A549 (cell line): ENCODE results near the gene PLA2G1B. TPM values are rescaled to one million over a fixed set of nuclear protein-coding genes. Genes with fewer than 3 reads are reported as not detected.

ENCODE experiments used
- ATAC-seq, 2 experiments: fragments of 200-7000 bp in 1 of 2; fragments of >200 bp in 1 of 2; cut with Nextera tagmentation in 1 of 2; cut with Tn5 transposase in 1 of 2; 3 replicates each; pipeline versions ENCODE4 v1.8.0 to v1.9.1; 2018 to 2020; ENCODE audit warnings: mild to moderate bottlenecking in 1 of 2, moderate library complexity in 1 of 2
- CTCF ChIA-PET: fragments of 300-600 bp; sonication (Branson Sonifier 250); formaldehyde crosslinking; extraction: SDS; loops from one replicate; lab custom pipeline; 2021; ENCODE audit warnings: antibody characterized with exemption, inconsistent platforms; lab: Yijun Ruan, JAX
- POLR2A ChIA-PET: fragments of 350-600 bp; formaldehyde crosslinking; extraction: SDS; loops from one replicate; lab custom pipeline; 2021; ENCODE audit warnings: antibody characterized with exemption, inconsistent platforms; lab: Yijun Ruan, JAX
- DNase-seq, 2 experiments: peaks; one replicate each; pipeline versions ENCODE4 v3.0.0 to v3.0.0-alpha.2; 2011 to 2016; ENCODE audit warnings: low read depth in 1 of 2, low spot score in 1 of 2
- FAIRE-seq: peaks from 2 replicates; lab custom pipeline; 2011; peaks lifted over from hg19 to GRCh38; lab: Jason Lieb, UNC
- H3K27ac ChIP-seq, 2 experiments: fragments of >200 bp; sonication (Bioruptor Twin); formaldehyde crosslinking; 3 replicates each; pipeline ENCODE4 v1.5.1; 2016 to 2017
- H3K4me1 ChIP-seq: fragments of >200 bp; sonication (Bioruptor Twin); formaldehyde crosslinking; 3 replicates; pipeline ENCODE4 v1.6.1; 2016
- H3K4me2 ChIP-seq: fragments of >200 bp; sonication (Bioruptor Twin); formaldehyde crosslinking; 3 replicates; pipeline ENCODE4 v1.6.1; 2016
- H3K4me3 ChIP-seq: fragments of >200 bp; sonication (Bioruptor Twin); formaldehyde crosslinking; 3 replicates; pipeline ENCODE4 v1.5.1; 2016
- H3K9me3 ChIP-seq: fragments of >200 bp; sonication (Bioruptor Twin); formaldehyde crosslinking; 3 replicates; pipeline ENCODE4 v1.6.1; 2016
- CBX2 ChIP-seq: fragments of 200-600 bp; sonication (generic); IDR thresholded peaks from 2 replicates; pipeline ENCODE4 v1.6.1; 2016; ENCODE audit warnings: low read depth, mild to moderate bottlenecking, borderline replicate concordance
- CEBPB ChIP-seq, 2 experiments: fragments of >200 bp in 1 of 2; sonication (Bioruptor Twin) in 1 of 2; formaldehyde crosslinking in 1 of 2; IDR thresholded peaks; 2 replicates each; pipeline ENCODE4 v1.6.1; 2012 to 2016
- CHD4 ChIP-seq: fragments of 200-600 bp; sonication (generic); IDR thresholded peaks from 2 replicates; pipeline ENCODE4 v1.6.1; 2016; ENCODE audit warnings: antibody characterized with exemption, mild to moderate bottlenecking, borderline replicate concordance
- EP300 ChIP-seq, 2 experiments: fragments of >200 bp; sonication (Bioruptor Twin); formaldehyde crosslinking; IDR thresholded peaks; 2 replicates in 1 of 2; 3 replicates in 1 of 2; pipeline ENCODE4 v1.6.1; 2016 to 2017
- GATA3 ChIP-seq: IDR thresholded peaks from 2 replicates; pipeline ENCODE4 v1.6.1; 2012; ENCODE audit warnings: borderline replicate concordance
- HDAC2 ChIP-seq: fragments of 200-600 bp; sonication (generic); IDR thresholded peaks from 2 replicates; pipeline ENCODE4 v1.6.1; 2016
- HOXA7 ChIP-seq: fragments of 250-450 bp; sonication (Bioruptor Pico); IDR thresholded peaks from 2 replicates; pipeline ENCODE4 v1.5.0; 2020; ENCODE audit warnings: mild to moderate bottlenecking, moderate library complexity
- JUNB ChIP-seq: fragments of >200 bp; sonication (Bioruptor Twin); formaldehyde crosslinking; IDR thresholded peaks from 2 replicates; pipeline ENCODE4 v1.6.1; 2016
- KDM1A ChIP-seq: fragments of 200-600 bp; sonication (generic); IDR thresholded peaks from 2 replicates; pipeline ENCODE4 v1.6.1; 2016; ENCODE audit warnings: low read depth, mild to moderate bottlenecking
- MAFK ChIP-seq: fragments of 450-650 bp; IDR thresholded peaks from 2 replicates; pipeline ENCODE4 v1.6.1; 2014; ENCODE audit not compliant: partially characterized antibody
- MAZ ChIP-seq: fragments of 150-350 bp; IDR thresholded peaks from 2 replicates; pipeline ENCODE4 v1.6.1; 2014; ENCODE audit warnings: antibody characterized with exemption, low read depth, low read length, borderline replicate concordance
- MYC ChIP-seq: IDR thresholded peaks from 2 replicates; pipeline ENCODE4 v1.6.1; 2012; ENCODE audit warnings: mild to moderate bottlenecking, inconsistent platforms, low read length, improper control_type of control experiment, borderline replicate concordance
- NFE2L2 ChIP-seq: fragments of 150-350 bp; conservative IDR thresholded peaks from 2 replicates; pipeline ENCODE4 v1.6.1; 2014; ENCODE audit warnings: low read length
- NR3C1 ChIP-seq: fragments of >200 bp; sonication (Bioruptor Twin); formaldehyde crosslinking; IDR thresholded peaks from 3 replicates; pipeline ENCODE4 v1.6.1; 2017
- RAD21 ChIP-seq, 2 experiments: fragments of >200 bp in 1 of 2; sonication (Bioruptor Twin) in 1 of 2; formaldehyde crosslinking in 1 of 2; IDR thresholded peaks in 1 of 2; conservative IDR thresholded peaks in 1 of 2; 2 replicates in 1 of 2; 3 replicates in 1 of 2; pipeline ENCODE4 v1.6.1; 2012 to 2018; ENCODE audit warnings: inconsistent platforms in 1 of 2
- RARB ChIP-seq: fragments of 250-450 bp; sonication (Bioruptor Pico); IDR thresholded peaks from 2 replicates; pipeline ENCODE4 v1.8.0; 2021; ENCODE audit warnings: mild to moderate bottlenecking, moderate library complexity
- RCOR1 ChIP-seq: fragments of 150-350 bp; IDR thresholded peaks from 2 replicates; pipeline ENCODE4 v1.6.1; 2014; ENCODE audit warnings: antibody characterized with exemption, low read length, low read depth
- RNF2 ChIP-seq: fragments of 200-600 bp; sonication (generic); IDR thresholded peaks from 2 replicates; pipeline ENCODE4 v1.6.1; 2016; ENCODE audit warnings: low read depth, mild to moderate bottlenecking, antibody characterized with exemption, moderate library complexity, borderline replicate concordance
- SMC3 ChIP-seq: fragments of >200 bp; sonication (Bioruptor Twin); formaldehyde crosslinking; IDR thresholded peaks from 3 replicates; pipeline ENCODE4 v1.6.1; 2018; ENCODE audit warnings: inconsistent platforms
- TFCP2L1 ChIP-seq: fragments of 250-450 bp; sonication (Bioruptor Pico); IDR thresholded peaks from 2 replicates; pipeline ENCODE4 v1.5.0; 2021; ENCODE audit warnings: mild to moderate bottlenecking
- ZFP36 ChIP-seq: fragments of 450-650 bp; IDR thresholded peaks from 2 replicates; pipeline ENCODE4 v1.6.1; 2014; ENCODE audit warnings: borderline replicate concordance; ENCODE audit not compliant: partially characterized antibody
- ZNF302 ChIP-seq: fragments of 250-450 bp; sonication (Bioruptor Pico); IDR thresholded peaks from 2 replicates; pipeline ENCODE4 v1.9.0; 2021; ENCODE audit warnings: inconsistent platforms, mild to moderate bottlenecking, moderate library complexity
- ZSCAN20 ChIP-seq: fragments of 250-450 bp; sonication (Bioruptor Pico); IDR thresholded peaks from 2 replicates; pipeline ENCODE4 v1.8.0; 2022; ENCODE audit warnings: mild to moderate bottlenecking, moderate library complexity
- WGBS: methylation state at CpG from one replicate; pipeline ENCODE4 v1.1.6; 2017; ENCODE audit errors: missing lambda C conversion rate; 5-methylcytosine and 5-hydroxymethylcytosine counted together
- polyA plus RNA-seq, 4 experiments: library from polyadenylated mRNA; depleted of rRNA in 3 of 4; stranded (reverse); fragments of >200 nt; fragmentation: RNase III in 1 of 4; extraction: RNeasy Plus Mini Kit Qiagen cat#74134 plus additional on column Dnase treatment in 1 of 4; gene quantifications; 2 replicates in 3 of 4; 3 replicates in 1 of 4; pipeline ENCODE4 v1.2.3, GENCODE V29; 2011 to 2017
- TF ChIP-seq, protein P1 (sequence below): fragments of >200 bp; sonication (Bioruptor Twin); formaldehyde crosslinking; IDR thresholded peaks from 2 replicates; pipeline ENCODE4 v1.6.1; 2016
- TF ChIP-seq, protein P2 (sequence below): IDR thresholded peaks from 2 replicates; pipeline ENCODE4 v1.6.1; 2012; ENCODE audit warnings: low read depth, borderline replicate concordance
- TF ChIP-seq, protein P3 (sequence below): fragments of 250-450 bp; sonication (Bioruptor Pico); IDR thresholded peaks from 2 replicates; pipeline ENCODE4 v1.5.0; 2020; ENCODE audit warnings: low read depth, mild to moderate bottlenecking, moderate library complexity
- TF ChIP-seq, protein P4 (sequence below): fragments of >200 bp; sonication (Bioruptor Twin); formaldehyde crosslinking; IDR thresholded peaks from 3 replicates; pipeline ENCODE4 v1.5.1; 2016
- TF ChIP-seq, protein P5 (sequence below): fragments of 150-350 bp; IDR thresholded peaks from 2 replicates; pipeline ENCODE4 v1.6.1; 2014; ENCODE audit warnings: low read depth, mild to moderate bottlenecking, low read length
- TF ChIP-seq, protein P6 (sequence below): fragments of >200 bp; sonication (Bioruptor Twin); formaldehyde crosslinking; IDR thresholded peaks from 3 replicates; pipeline ENCODE4 v1.6.1; 2016

PLA2G1B gene
- polyA plus RNA-seq, 2 of the 4 experiments (the other 2 are of a cell fraction): 0.21 TPM; not detected in 1

DNA sequence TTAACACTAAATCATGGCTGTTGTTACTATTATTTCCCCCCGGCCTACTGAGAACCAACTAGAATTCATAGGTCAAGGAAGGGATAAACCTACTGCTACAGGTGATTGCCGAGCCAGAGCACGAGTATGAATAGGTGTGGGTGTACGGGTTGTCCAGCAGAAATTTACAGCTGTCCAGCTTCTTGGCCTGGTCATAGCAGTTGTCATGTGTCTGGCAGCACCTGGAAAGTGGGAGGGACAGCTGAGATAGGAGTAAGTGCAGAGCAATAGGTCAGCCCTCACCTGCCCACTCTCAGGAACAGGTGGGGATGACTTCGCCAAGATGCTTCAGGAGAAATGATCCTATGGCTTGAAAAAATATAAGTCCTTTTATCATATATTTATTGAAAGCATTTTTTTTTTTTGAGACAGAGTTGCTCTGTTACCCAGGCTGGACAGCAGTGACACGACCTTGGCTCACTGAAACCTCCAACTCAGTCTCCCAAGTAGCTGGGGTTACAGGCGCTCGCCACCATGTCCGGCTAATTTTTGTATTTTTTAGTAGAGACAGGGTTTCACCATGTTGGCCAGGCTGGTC, 2.6 kb downstream of the PLA2G1B start:
- no peak for FAIRE-seq
- no peak for DNase-seq
- Histone ChIP-seq H3K4me3 (no peak overlapping the region), H3K4me2 (peak overlapping the region; percentile 97), H3K4me1 (peaks cover 20% of the 10 kb centered on the region), H3K9me3 (no peaks in the 10 kb centered on the region), H3K27ac (no peak overlapping the region)
- no peak for TF ChIP-seq CEBPB (IDR thresholded peaks at IDR 0.05)
- TF ChIP-seq RAD21 (conservative IDR thresholded peaks at IDR 0.05 in 1 of 2, IDR thresholded peaks at IDR 0.05 in 1 of 2): no peak
- no peak for TF ChIP-seq NFE2L2
- no peak for TF ChIP-seq EP300 (IDR thresholded peaks at IDR 0.05)
- no peak for TF ChIP-seq TFCP2L1 (CRISPR knock-in tag)
- TF ChIP-seq, protein P1, sequence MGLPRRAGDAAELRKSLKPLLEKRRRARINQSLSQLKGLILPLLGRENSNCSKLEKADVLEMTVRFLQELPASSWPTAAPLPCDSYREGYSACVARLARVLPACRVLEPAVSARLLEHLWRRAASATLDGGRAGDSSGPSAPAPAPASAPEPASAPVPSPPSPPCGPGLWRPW: no peak
- TF ChIP-seq RARB (CRISPR knock-in tag): no peak
- no peak for TF ChIP-seq RNF2
- no peak for TF ChIP-seq HDAC2
- TF ChIP-seq SMC3: no peak
- TF ChIP-seq ZFP36: no peak
- no peak for TF ChIP-seq KDM1A
- no peak for TF ChIP-seq GATA3
- no peak for TF ChIP-seq RCOR1
- no peak for TF ChIP-seq MAFK
- TF ChIP-seq NR3C1: no peak
- POLR2A ChIA-PET: interaction anchor here (0.5 to 0.9 kb wide), 2 partner anchors 34 to 47 kb away, joined by 3 read pairs; no protein-coding TSS in a partner anchor
- CTCF ChIA-PET: interaction anchor here (0.6 to 1.9 kb wide), 24 partner anchors 8 to 973 kb away, joined by 3 to 13 read pairs (median 4); partner anchors contain the start of genes RNU4-1, SIRT4 and SRSF9
- WGBS: 67% methylated on average over 9 of the region's 9 CpGs
- no peak for ATAC-seq

DNA sequence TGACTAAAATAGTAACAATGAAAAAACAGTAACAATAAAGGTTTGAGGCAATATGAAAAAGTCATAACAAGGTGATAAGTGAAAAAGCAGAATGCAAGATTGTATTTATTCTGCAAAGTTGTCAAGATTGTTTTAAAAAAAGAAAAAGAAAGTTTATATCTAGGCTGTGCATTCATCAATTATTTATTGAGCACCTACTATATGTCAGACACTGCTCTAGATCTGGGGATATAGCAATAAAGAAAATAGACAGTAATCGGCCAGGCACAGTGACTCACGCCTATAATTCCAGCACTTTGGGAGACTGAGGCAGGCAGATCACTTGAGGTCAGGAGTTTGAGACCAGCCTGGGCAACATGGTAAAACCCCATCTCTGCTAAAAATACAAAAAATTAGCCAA, 3.8 kb downstream of the PLA2G1B start:
- no peak for DNase-seq
- no peak overlapping the region for H3K4me3 ChIP-seq
- ChIA-PET CTCF (interaction anchor here (0.5 to 1.9 kb wide), 12 partner anchors 9 to 1073 kb away, joined by 3 to 13 read pairs (median 4); partner anchors contain the start of gene SRSF9), POLR2A (interaction anchor here (0.7 kb wide), 1 partner anchor 258 kb away, joined by 3 read pairs; the partner anchor contains the start of gene POP5)
- no peak for ATAC-seq
- FAIRE-seq: no peak
- H3K27ac ChIP-seq: no peak overlapping the region
- no peak overlapping the region for H3K4me2 ChIP-seq
- TF ChIP-seq, protein P1: no peak
- TF ChIP-seq JUNB: no peak
- no peak for TF ChIP-seq CBX2
- TF ChIP-seq CHD4: no peak
- no peak for TF ChIP-seq MAZ
- TF ChIP-seq, protein P2, sequence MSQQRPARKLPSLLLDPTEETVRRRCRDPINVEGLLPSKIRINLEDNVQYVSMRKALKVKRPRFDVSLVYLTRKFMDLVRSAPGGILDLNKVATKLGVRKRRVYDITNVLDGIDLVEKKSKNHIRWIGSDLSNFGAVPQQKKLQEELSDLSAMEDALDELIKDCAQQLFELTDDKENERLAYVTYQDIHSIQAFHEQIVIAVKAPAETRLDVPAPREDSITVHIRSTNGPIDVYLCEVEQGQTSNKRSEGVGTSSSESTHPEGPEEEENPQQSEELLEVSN: no peak
- TF ChIP-seq, protein P3, sequence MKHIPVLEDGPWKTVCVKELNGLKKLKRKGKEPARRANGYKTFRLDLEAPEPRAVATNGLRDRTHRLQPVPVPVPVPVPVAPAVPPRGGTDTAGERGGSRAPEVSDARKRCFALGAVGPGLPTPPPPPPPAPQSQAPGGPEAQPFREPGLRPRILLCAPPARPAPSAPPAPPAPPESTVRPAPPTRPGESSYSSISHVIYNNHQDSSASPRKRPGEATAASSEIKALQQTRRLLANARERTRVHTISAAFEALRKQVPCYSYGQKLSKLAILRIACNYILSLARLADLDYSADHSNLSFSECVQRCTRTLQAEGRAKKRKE (CRISPR knock-in tag): no peak
- TF ChIP-seq, protein P4, sequence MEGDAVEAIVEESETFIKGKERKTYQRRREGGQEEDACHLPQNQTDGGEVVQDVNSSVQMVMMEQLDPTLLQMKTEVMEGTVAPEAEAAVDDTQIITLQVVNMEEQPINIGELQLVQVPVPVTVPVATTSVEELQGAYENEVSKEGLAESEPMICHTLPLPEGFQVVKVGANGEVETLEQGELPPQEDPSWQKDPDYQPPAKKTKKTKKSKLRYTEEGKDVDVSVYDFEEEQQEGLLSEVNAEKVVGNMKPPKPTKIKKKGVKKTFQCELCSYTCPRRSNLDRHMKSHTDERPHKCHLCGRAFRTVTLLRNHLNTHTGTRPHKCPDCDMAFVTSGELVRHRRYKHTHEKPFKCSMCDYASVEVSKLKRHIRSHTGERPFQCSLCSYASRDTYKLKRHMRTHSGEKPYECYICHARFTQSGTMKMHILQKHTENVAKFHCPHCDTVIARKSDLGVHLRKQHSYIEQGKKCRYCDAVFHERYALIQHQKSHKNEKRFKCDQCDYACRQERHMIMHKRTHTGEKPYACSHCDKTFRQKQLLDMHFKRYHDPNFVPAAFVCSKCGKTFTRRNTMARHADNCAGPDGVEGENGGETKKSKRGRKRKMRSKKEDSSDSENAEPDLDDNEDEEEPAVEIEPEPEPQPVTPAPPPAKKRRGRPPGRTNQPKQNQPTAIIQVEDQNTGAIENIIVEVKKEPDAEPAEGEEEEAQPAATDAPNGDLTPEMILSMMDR: no peak
- TF ChIP-seq ZSCAN20 (CRISPR knock-in tag): no peak
- TF ChIP-seq, protein P5, sequence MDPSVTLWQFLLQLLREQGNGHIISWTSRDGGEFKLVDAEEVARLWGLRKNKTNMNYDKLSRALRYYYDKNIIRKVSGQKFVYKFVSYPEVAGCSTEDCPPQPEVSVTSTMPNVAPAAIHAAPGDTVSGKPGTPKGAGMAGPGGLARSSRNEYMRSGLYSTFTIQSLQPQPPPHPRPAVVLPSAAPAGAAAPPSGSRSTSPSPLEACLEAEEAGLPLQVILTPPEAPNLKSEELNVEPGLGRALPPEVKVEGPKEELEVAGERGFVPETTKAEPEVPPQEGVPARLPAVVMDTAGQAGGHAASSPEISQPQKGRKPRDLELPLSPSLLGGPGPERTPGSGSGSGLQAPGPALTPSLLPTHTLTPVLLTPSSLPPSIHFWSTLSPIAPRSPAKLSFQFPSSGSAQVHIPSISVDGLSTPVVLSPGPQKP: no peak
- no peak for TF ChIP-seq HOXA7 (CRISPR knock-in tag)
- no peak for TF ChIP-seq MYC
- TF ChIP-seq, protein P6, sequence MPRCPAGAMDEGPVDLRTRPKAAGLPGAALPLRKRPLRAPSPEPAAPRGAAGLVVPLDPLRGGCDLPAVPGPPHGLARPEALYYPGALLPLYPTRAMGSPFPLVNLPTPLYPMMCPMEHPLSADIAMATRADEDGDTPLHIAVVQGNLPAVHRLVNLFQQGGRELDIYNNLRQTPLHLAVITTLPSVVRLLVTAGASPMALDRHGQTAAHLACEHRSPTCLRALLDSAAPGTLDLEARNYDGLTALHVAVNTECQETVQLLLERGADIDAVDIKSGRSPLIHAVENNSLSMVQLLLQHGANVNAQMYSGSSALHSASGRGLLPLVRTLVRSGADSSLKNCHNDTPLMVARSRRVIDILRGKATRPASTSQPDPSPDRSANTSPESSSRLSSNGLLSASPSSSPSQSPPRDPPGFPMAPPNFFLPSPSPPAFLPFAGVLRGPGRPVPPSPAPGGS: no peak
- no peak for TF ChIP-seq NR3C1
- TF ChIP-seq ZNF302: no peak
- TF ChIP-seq ZFP36: no peak
- no peak for TF ChIP-seq RNF2
- peaks cover 20% of the 10 kb centered on the region for H3K4me1 ChIP-seq
- H3K9me3 ChIP-seq: no peaks in the 10 kb centered on the region
- 86% methylated on average over 2 of the region's 2 CpGs for WGBS
